ENCODE results near the gene HBE1.

GRCh38 chr11:5234381-5234834 is 35.3 kb downstream of the HBE1 start, which contains the start of gene HBD:
- TF ChIP-seq EZH2 (IDR thresholded peaks at IDR 0.05; ENCODE audit: insufficient read depth, poor library complexity, severe bottlenecking) (no peak), EZH2phosphoT487 (IDR thresholded peaks at IDR 0.05; ENCODE audit: insufficient read depth, low read depth) (no peak)

All from GM23248 (cell line).